Endothelial cell (in vitro differentiated cells): ENCODE data around the gene SELENOM. TPM values are rescaled to one million over a fixed set of nuclear protein-coding genes. Genes with fewer than 3 reads are reported as not detected.

Source experiments
- DNase-seq: peaks from one replicate; pipeline ENCODE4 v3.0.0; 2021; ENCODE audit warnings: low spot score
- H3K27ac Mint-ChIP-seq: one replicate; pipeline ENCODE4 v1.8.0; 2021; ENCODE audit warnings: mixed read lengths, inconsistent platforms; ENCODE audit not compliant: unreplicated experiment
- H3K27me3 Mint-ChIP-seq: one replicate; pipeline ENCODE4 v1.8.0; 2021; ENCODE audit warnings: mild to moderate bottlenecking, moderate library complexity, mixed read lengths, inconsistent platforms; ENCODE audit not compliant: unreplicated experiment
- H3K36me3 Mint-ChIP-seq: one replicate; pipeline ENCODE4 v1.8.0; 2021; ENCODE audit warnings: mild to moderate bottlenecking, low read depth, mixed read lengths, inconsistent platforms; ENCODE audit not compliant: unreplicated experiment
- H3K4me1 Mint-ChIP-seq: one replicate; pipeline ENCODE4 v1.8.0; 2021; ENCODE audit warnings: mild to moderate bottlenecking, mixed read lengths, inconsistent platforms; ENCODE audit not compliant: unreplicated experiment
- H3K4me3 Mint-ChIP-seq: one replicate; pipeline ENCODE4 v1.8.0; 2021; ENCODE audit warnings: mild to moderate bottlenecking, mixed read lengths, inconsistent platforms; ENCODE audit not compliant: unreplicated experiment
- H3K9me3 Mint-ChIP-seq: one replicate; pipeline ENCODE4 v1.8.0; 2021; ENCODE audit warnings: mixed read lengths, inconsistent platforms; ENCODE audit not compliant: unreplicated experiment
- total RNA-seq: library from RNA; stranded (reverse); fragmentation: NEBNext Ultra II Directional; extraction: Animal tissue kit (Norgen Biotek cat#: 25700); gene quantifications from one replicate; pipeline ENCODE4 v1.2.1, GENCODE V29; 2021; ENCODE audit not compliant: unreplicated experiment
- TF ChIP-seq, protein P1 (sequence below): fragments of 200-600 bp; sonication (generic); IDR thresholded peaks from one replicate; pipeline ENCODE4 v1.5.0; 2021; ENCODE audit warnings: antibody characterized with exemption; ENCODE audit not compliant: unreplicated experiment

SELENOM gene
- total RNA-seq, 1 donor from 2014 or later, result 35.4 TPM

GRCh38 chr22:31082606-31083376 is 24.6 kb downstream of the SELENOM start:
- Mint-ChIP-seq H3K4me3 (peak overlapping the region; percentile 99), H3K27me3 (peaks cover 19% of the 10 kb centered on the region), H3K9me3 (no peaks in the 10 kb centered on the region), H3K36me3 (peaks cover 33% of the 10 kb centered on the region), H3K4me1 (peaks cover 61% of the 10 kb centered on the region), H3K27ac (peak overlapping the region; percentile 96)
- TF ChIP-seq, protein P1, sequence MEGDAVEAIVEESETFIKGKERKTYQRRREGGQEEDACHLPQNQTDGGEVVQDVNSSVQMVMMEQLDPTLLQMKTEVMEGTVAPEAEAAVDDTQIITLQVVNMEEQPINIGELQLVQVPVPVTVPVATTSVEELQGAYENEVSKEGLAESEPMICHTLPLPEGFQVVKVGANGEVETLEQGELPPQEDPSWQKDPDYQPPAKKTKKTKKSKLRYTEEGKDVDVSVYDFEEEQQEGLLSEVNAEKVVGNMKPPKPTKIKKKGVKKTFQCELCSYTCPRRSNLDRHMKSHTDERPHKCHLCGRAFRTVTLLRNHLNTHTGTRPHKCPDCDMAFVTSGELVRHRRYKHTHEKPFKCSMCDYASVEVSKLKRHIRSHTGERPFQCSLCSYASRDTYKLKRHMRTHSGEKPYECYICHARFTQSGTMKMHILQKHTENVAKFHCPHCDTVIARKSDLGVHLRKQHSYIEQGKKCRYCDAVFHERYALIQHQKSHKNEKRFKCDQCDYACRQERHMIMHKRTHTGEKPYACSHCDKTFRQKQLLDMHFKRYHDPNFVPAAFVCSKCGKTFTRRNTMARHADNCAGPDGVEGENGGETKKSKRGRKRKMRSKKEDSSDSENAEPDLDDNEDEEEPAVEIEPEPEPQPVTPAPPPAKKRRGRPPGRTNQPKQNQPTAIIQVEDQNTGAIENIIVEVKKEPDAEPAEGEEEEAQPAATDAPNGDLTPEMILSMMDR, result peak; percentile 76
- DNase-seq, result peak; percentile 85

- H3K27me3 Mint-ChIP-seq, result peaks cover 19% of the 10 kb centered on the region
- H3K9me3 Mint-ChIP-seq, result no peaks in the 10 kb centered on the region
- TF ChIP-seq, protein P1, result no peak
- peaks cover 32% of the 10 kb centered on the region for H3K36me3 Mint-ChIP-seq
- peak overlapping the region; percentile 96 for H3K27ac Mint-ChIP-seq
- peak overlapping the region; percentile 99 for H3K4me3 Mint-ChIP-seq
- DNase-seq, result no peak
- peaks cover 61% of the 10 kb centered on the region for H3K4me1 Mint-ChIP-seq
Measured at GRCh38 chr22:31081963-31082605, 25.3 kb downstream of the SELENOM start.

DNA sequence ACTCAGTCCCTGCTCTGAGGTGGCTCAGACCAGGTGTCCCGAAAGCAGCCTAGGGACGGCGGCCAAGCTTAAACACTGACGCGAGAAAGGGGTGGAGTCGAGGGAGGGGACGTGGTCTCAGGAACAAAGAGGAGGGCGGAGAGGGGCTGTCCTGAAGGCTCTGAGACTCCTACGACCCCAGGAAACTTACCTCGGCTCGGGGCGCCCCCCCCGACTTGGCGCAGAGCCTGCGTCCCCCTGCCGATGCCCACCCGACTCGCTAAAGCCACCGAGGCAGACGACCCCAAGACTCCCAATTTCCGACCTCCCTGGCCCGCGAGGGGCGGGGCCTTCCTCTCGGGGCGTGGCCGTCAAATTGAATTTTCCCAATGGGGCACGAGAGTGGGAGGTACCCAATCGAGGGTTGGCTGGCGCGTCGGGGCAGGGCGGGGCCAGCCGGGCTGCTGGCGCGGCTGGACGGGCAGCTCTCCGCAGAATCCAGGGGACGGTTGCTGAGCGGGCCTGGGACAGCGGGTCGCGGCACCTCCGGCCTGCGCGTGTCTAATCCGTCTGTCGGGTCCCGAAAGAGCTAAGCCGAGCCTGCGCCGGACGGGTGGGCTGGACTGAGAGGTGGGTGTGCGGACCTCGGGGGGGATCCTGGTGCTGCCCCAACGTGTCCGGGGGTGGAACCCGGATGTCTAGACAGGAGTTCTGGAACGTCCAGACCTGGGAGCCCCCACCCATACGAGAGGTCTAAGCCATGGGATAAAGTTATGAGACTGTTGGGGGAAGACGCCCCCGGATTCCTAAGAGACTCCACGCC is 26.3 kb downstream of the SELENOM start, which contains the start of gene SMTN:
Gene SMTN (plus strand): TSS at position 471 of the 802 bp plus-strand sequence. CDS start 1,941 bp downstream, outside the sequence.
- Mint-ChIP-seq H3K4me1 (peaks cover 52% of the 10 kb centered on the region), H3K27ac (peak within 1 kb of the TSS; percentile 96), H3K9me3 (no peaks in the 10 kb centered on the region), H3K27me3 (peaks cover 16% of the 10 kb centered on the region), H3K4me3 (peak within 1 kb of the TSS; percentile 99), H3K36me3 (peaks cover 29% of the 10 kb centered on the region)
- DNase-seq, result peak; percentile 94
- TF ChIP-seq, protein P1, result no peak

DNA sequence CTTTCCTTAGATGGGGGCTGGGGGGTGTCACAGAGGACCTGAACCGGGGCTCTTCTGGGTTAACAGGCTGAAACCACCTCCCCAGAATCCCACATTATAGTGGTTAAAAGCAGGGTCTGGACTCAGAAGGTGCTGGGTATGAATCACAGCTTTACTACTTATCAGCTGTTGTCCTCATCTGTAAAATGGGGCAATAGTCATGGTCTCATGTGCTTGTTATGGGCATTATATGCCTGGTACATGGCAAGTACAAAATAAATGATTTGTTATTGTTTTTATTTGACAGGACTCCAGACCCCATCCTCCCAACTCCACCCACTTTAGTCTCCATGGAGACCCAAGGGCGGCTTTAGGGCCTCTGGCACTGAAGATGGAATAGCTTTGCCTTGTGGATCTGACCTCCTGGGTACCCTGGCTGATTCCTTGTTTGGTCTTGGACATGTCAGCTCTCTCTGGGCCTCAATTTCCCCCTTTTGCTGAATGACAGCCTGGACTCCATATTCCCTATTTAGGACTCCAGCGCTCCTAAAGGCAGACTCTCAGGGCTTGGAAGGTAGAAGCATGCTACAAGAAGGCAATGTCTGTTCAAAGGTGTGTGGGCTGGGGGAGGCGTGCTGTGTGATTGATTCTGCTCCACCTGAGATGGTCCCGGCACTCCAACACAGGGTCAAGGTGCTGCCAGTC is 27.1 kb downstream of the SELENOM start:
- Mint-ChIP-seq H3K36me3 (peaks cover 29% of the 10 kb centered on the region), H3K9me3 (no peaks in the 10 kb centered on the region), H3K27me3 (peaks cover 16% of the 10 kb centered on the region), H3K27ac (peak overlapping the region; percentile 96), H3K4me1 (peaks cover 48% of the 10 kb centered on the region), H3K4me3 (peak overlapping the region; percentile 99)
- TF ChIP-seq, protein P1, result no peak
- DNase-seq, result no peak
